Ovary (tissue), 9 donors: Measurements from ENCODE around the gene F7. TPM values are rescaled to one million over a fixed set of nuclear protein-coding genes. Genes with fewer than 3 reads are reported as not detected.

Experiments
- DNase-seq, 5 donors: peaks; one replicate each; pipeline ENCODE4 v3.0.0-alpha.2; 2019 to 2020
- H3K27ac ChIP-seq, 2 donors: fragments of 200-600 bp; one replicate each; pipeline versions ENCODE4 v1.5.1 to v1.8.0; 2019 to 2022
- H3K27me3 ChIP-seq: fragments of 200-600 bp; one replicate; pipeline ENCODE4 v1.8.0; 2022
- H3K36me3 ChIP-seq: fragments of 200-600 bp; sonication (generic); one replicate; pipeline ENCODE4 v1.5.1; 2019
- H3K4me1 ChIP-seq: one replicate; pipeline ENCODE4 v1.8.1; 2013; ENCODE audit warnings: mild to moderate bottlenecking, moderate library complexity; ENCODE audit not compliant: insufficient read depth
- H3K4me3 ChIP-seq: fragments of 200-600 bp; sonication (generic); one replicate; pipeline ENCODE4 v1.5.1; 2017
- H3K9me3 ChIP-seq, 2 donors: fragments of 200-600 bp in 1 of 2; sonication (generic) in 1 of 2; one replicate each; pipeline versions ENCODE4 v1.5.1 to v1.8.1; 2013 to 2019; ENCODE audit warnings: mild to moderate bottlenecking in 1 of 2, moderate library complexity in 1 of 2
- CTCF ChIP-seq, 3 donors: fragments of 450-650 bp in 2 of 3; fragments of 200-600 bp in 1 of 3; IDR thresholded peaks; one replicate each; pipeline versions ENCODE4 v1.5.1 to v1.8.0; 2016 to 2022; ENCODE audit warnings: antibody characterized with exemption in 3 of 3, mild to moderate bottlenecking in 1 of 3
- EP300 ChIP-seq: sonication (generic); formaldehyde crosslinking; IDR thresholded peaks from one replicate; pipeline ENCODE4 v1.6.1; 2017; ENCODE audit warnings: antibody characterized with exemption
- POLR2A ChIP-seq: fragments of 450-650 bp; IDR thresholded peaks from one replicate; pipeline ENCODE4 v1.6.1; 2017; ENCODE audit warnings: antibody characterized with exemption, mild to moderate bottlenecking, moderate library complexity
- WGBS, 3 donors: extraction: QIAGEN DNeasy Blood & Tissue Kit in 1 of 3; methylation state at CpG; one replicate each; pipeline versions ENCODE4 v1.1.5 to v1.1.7; 2013 to 2017; 5-methylcytosine and 5-hydroxymethylcytosine counted together
- intact Hi-C, 4 donors: fragments of 100-400 bp; cut with DNase I; formaldehyde crosslinking; loops; one replicate each; pipeline versions ENCODE4 v1.11.0 to v1.15.1; 2022 to 2023
- polyA plus RNA-seq, 2 donors: library from polyadenylated mRNA; stranded (reverse); fragments of 200-250 nt in 1 of 2; fragments of 350-450 nt in 1 of 2; fragmentation: Illumina TruSeq in 1 of 2; extraction: RNeasy Lipid Tissue Mini Kit (QIAGEN cat#74804) in 1 of 2; gene quantifications; one replicate each; pipeline ENCODE4 v1.2.3, GENCODE V29; 2013 to 2014
- total RNA-seq, 7 donors: library from RNA; depleted of rRNA in 2 of 7; stranded (reverse); fragments of >200 nt in 2 of 7; fragmentation: NEBNext Ultra II Directional in 3 of 7; extraction: Animal tissue kit (Norgen Biotek cat#: 25700) in 3 of 7; gene quantifications; one replicate each; pipeline versions ENCODE4 v1.1.0 to v1.2.4, GENCODE V29; 2016 to 2023
- donor health status: DM: no; HTN: no; CAD: no; lungs with moderate emphysema.
- donor health status: DM: no; HTN: no; CAD: no.
- donor health status: Bipolar disorder and iron deficiency.
- donor health status: DM: yes; HTN: yes; CAD: no.
- donor health status: DM: no; HTN: no; CAD: no.
- donor health status: DM: yes; HTN: yes; CAD: no.

F7 gene
- total and polyA plus RNA-seq, 9 donors: 0.11 to 2.1 (median 0.35) TPM; not detected in 2

DNA sequence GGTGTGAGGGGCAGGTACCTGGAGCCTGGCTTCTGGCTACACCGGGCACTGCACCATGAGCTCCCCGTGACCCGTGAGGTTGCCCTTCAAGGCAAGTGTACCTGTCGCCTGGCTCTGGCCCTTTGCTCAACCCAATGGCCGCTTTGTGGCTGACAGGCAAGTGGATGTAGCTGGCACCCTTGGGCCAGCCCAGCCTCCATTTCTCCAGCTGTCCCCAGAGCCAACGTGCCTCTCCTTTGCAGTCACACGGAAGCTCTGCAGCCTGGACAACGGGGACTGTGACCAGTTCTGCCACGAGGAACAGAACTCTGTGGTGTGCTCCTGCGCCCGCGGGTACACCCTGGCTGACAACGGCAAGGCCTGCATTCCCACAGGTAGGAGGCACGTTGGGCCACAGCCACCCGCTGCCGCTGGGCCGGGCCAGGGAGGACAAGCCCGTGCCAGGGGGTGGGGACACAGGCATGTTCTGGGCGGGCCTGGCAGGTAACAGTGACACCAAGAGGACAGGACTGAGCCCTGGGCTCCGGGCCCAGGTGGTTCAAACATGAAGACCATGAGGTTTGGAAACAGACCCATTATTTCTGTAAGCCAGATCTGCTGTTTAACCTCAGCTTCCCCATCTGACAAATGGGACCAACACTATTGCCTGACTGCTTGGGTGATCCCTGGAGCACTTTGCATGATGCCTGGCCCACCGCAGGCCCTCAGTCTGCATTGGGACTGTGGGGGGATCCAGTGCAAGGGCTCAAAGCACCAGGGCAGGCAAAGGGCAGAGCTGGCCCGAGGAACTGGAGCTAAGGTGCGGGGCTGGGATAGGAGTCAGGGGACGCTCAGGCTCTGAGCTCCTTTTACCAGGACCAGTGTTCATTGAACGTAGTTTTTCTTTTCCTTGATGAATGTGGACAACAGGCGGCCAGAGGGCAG is 35.3 kb downstream of the F7 start:
- WGBS, 3 donors: 93 to 97% (median 94%) methylated on average over 26 of the region's 26 CpGs
- H3K4me3 ChIP-seq: no peak overlapping the region
- H3K36me3 ChIP-seq: no peaks in the 10 kb centered on the region
- peaks cover 1% of the 10 kb centered on the region for H3K4me1 ChIP-seq
- H3K9me3 ChIP-seq: no peaks in the 10 kb centered on the region
- intact Hi-C loops: no loop called here
- peak in 2 of 5 donors; percentile 10 to 31 for DNase-seq
- H3K27ac ChIP-seq: no peak overlapping the region
- H3K27me3 ChIP-seq: no peaks in the 10 kb centered on the region
- TF ChIP-seq EP300: no peak
- no peak for TF ChIP-seq POLR2A
- TF ChIP-seq CTCF (IDR thresholded peaks at IDR 0.05): no peak

- no peaks in the 10 kb centered on the region for H3K36me3 ChIP-seq
- no peaks in the 10 kb centered on the region for H3K9me3 ChIP-seq
- DNase-seq: peak in 1 of 5 donors; percentile 11
- H3K4me3 ChIP-seq: no peak overlapping the region
- no peaks in the 10 kb centered on the region for H3K27me3 ChIP-seq
- intact Hi-C loops: no loop called here
- WGBS, 3 donors: 80 to 88% (median 82%) methylated on average over 18 of the region's 18 CpGs
- H3K27ac ChIP-seq: no peak overlapping the region
- TF ChIP-seq EP300 (no peak), POLR2A (no peak), CTCF (IDR thresholded peaks at IDR 0.05) (no peak)
- H3K4me1 ChIP-seq: peaks cover 1% of the 10 kb centered on the region
These were observed 36.0 kb downstream of the F7 start for GRCh38 chr13:113141601-113141970.

GRCh38 chr13:113142876-113143275 is 37.3 kb downstream of the F7 start:
- intact Hi-C loops: no loop called here
- Histone ChIP-seq H3K9me3 (no peaks in the 10 kb centered on the region), H3K27me3 (no peaks in the 10 kb centered on the region), H3K4me1 (peaks cover 1% of the 10 kb centered on the region), H3K4me3 (no peak overlapping the region), H3K36me3 (no peaks in the 10 kb centered on the region), H3K27ac (no peak overlapping the region)
- DNase-seq: peak in 1 of 5 donors; percentile 4
- no peak for TF ChIP-seq POLR2A
- TF ChIP-seq EP300: no peak
- TF ChIP-seq CTCF (IDR thresholded peaks at IDR 0.05): no peak
- 80 to 83% (median 81%) methylated on average over 7 of the region's 7 CpGs for WGBS, 3 donors

GRCh38 chr13:113143466-113144254 is 38.1 kb downstream of the F7 start:
- no peaks in the 10 kb centered on the region for H3K9me3 ChIP-seq
- H3K27me3 ChIP-seq: no peaks in the 10 kb centered on the region
- H3K27ac ChIP-seq: no peak overlapping the region
- intact Hi-C loops: no loop called here
- DNase-seq: peak in 1 of 5 donors; percentile 11
- TF ChIP-seq EP300 (no peak), CTCF (IDR thresholded peaks at IDR 0.05) (no peak), POLR2A (no peak)
- peaks cover 1% of the 10 kb centered on the region for H3K4me1 ChIP-seq
- WGBS, 3 donors: 85 to 90% (median 88%) methylated on average over 38 to 39 of the region's 39 CpGs
- no peak overlapping the region for H3K4me3 ChIP-seq
- no peaks in the 10 kb centered on the region for H3K36me3 ChIP-seq
